Measurements from ENCODE around the gene PIP4K2A.

Gene PIP4K2A

DNA sequence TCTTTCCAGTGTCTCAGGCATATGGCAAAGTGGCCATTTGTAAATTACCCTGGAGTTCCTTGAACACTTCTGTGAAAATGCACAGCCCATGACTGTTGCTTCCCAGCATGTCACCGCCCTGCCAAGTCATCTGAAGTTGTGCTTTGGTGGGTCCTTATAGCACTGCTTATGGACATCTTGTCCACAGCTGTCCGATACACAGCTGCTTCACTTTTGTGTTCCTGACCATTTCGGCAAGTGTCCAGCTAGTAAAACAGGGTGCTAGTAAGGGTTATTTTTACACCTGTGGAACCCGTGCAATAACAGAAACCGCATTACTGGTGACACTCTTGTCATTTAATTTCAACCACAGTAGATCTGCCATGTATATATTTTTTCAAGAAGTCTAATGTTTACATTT is 29.7 kb downstream of the PIP4K2A start:
- no peak overlapping the region for H3K4me3 ChIP-seq (ENCODE audit: insufficient read length, low read depth)
- H3K9ac ChIP-seq (ENCODE audit: insufficient read length, low read depth) = no peak overlapping the region
- no peaks in the 10 kb centered on the region for H3K27me3 ChIP-seq (ENCODE audit: insufficient read depth, insufficient read length)
- H3K9me3 ChIP-seq (ENCODE audit: insufficient read depth, low read length) = no peaks in the 10 kb centered on the region
- no peak for DNase-seq (ENCODE audit: low read depth, low spot score)
- TF ChIP-seq YY1 (IDR thresholded peaks at IDR 0.05; ENCODE audit: insufficient read depth, insufficient read length) (no peak), ZNF274 (IDR thresholded peaks at IDR 0.05; ENCODE audit: low read depth, low read length) (no peak), SUZ12 (IDR thresholded peaks at IDR 0.05; ENCODE audit: extremely low read depth, insufficient read depth, insufficient read length) (no peak)
- H3K4me1 ChIP-seq (ENCODE audit: insufficient read depth, insufficient read length) = peaks cover 2% of the 10 kb centered on the region
- H3K36me3 ChIP-seq (ENCODE audit: insufficient read depth, insufficient read length, low read length) = no peaks in the 10 kb centered on the region

DNA sequence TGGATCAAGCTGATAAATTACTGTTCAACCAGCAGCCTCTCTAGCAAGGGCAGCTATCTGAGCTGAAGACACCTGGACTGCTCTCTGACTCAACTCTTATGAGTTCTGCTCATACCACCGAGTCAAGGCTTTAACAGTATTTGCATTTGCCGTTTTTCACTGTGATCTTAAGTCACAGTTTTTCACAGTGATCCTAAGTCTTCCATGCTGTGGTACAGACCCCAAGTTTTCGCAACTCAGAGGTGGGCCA is 31.3 kb downstream of the PIP4K2A start:
- no peak overlapping the region for H3K4me3 ChIP-seq (ENCODE audit: insufficient read length, low read depth)
- H3K27me3 ChIP-seq (ENCODE audit: insufficient read depth, insufficient read length) = no peaks in the 10 kb centered on the region
- TF ChIP-seq ZNF274 (IDR thresholded peaks at IDR 0.05; ENCODE audit: low read depth, low read length) (no peak), YY1 (IDR thresholded peaks at IDR 0.05; ENCODE audit: insufficient read depth, insufficient read length) (no peak), SUZ12 (IDR thresholded peaks at IDR 0.05; ENCODE audit: extremely low read depth, insufficient read depth, insufficient read length) (no peak)
- H3K9ac ChIP-seq (ENCODE audit: insufficient read length, low read depth) = no peak overlapping the region
- H3K9me3 ChIP-seq (ENCODE audit: insufficient read depth, low read length) = no peaks in the 10 kb centered on the region
- H3K36me3 ChIP-seq (ENCODE audit: insufficient read depth, insufficient read length, low read length) = no peaks in the 10 kb centered on the region
- peaks cover 2% of the 10 kb centered on the region for H3K4me1 ChIP-seq (ENCODE audit: insufficient read depth, insufficient read length)
- DNase-seq (ENCODE audit: low read depth, low spot score) = no peak

DNA sequence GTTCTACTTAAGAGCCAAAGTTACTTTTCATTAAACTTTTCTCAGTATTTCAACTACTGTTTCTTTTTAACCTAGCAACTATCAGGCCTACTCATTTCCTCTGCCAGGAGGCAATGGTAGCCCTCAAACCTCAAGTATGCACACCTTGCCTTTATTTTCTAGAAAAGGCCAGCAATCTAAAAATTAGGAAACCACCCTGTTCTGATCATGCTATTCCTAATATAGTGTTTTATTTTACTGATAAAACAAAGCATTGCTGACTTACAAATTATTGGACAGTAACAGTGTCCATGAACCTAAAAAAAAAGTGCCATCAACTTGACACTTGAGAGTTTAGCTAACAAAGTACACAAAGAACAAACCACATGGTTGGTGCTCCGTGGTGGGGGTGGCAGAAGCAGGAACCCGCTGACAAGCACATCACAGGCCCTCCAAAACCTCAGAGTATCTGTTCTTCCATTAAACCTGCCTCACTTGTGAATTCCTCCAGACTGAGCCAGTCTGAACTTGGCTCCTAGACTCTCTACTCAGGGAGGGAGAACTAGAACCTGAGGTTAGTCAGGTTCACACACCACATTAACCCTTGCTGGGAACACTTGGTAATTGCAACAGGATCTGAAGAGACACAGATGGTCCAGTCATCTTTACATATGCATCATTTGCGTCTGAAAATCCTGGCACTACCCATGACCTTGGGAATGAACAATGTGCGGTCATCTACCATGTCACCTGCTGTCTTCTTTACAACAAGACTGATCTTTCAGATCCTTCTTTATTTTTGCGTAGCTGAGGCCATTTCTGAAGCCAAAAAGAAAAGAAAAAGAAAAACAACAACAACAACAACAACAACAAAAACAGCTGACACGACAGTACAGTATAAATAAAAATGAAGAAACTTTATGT is 31.9 kb downstream of the PIP4K2A start:
- H3K9me3 ChIP-seq (ENCODE audit: insufficient read depth, low read length) = no peaks in the 10 kb centered on the region

DNA sequence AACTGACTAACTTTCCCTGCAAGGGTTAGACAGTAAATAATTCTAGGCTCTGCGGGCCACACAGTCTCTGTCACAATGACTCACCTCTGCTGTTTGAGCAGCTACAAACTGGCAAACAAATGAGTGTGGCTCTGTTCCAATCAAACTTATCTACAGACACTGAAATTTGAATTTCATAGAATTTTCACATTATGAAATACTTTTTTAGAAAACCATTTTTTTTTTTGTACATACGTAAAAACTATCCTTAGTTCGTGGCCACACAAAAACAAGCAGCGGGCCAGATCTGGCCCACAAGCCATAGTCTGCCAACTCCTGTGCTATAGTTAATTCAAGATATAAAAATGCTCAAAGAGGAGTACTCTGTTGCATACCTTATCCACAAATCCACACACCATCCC is 32.6 kb downstream of the PIP4K2A start:
- H3K4me1 ChIP-seq (ENCODE audit: insufficient read depth, insufficient read length) = peaks cover 2% of the 10 kb centered on the region
- TF ChIP-seq ZNF274 (IDR thresholded peaks at IDR 0.05; ENCODE audit: low read depth, low read length) (no peak), SUZ12 (IDR thresholded peaks at IDR 0.05; ENCODE audit: extremely low read depth, insufficient read depth, insufficient read length) (no peak), YY1 (IDR thresholded peaks at IDR 0.05; ENCODE audit: insufficient read depth, insufficient read length) (no peak)

More for the DNA sequence above, 31.9 kb downstream of the PIP4K2A start:
- Histone ChIP-seq H3K9ac (ENCODE audit: insufficient read length, low read depth) (no peak overlapping the region), H3K36me3 (ENCODE audit: insufficient read depth, insufficient read length, low read length) (no peaks in the 10 kb centered on the region), H3K4me3 (ENCODE audit: insufficient read length, low read depth) (no peak overlapping the region), H3K4me1 (ENCODE audit: insufficient read depth, insufficient read length) (peaks cover 2% of the 10 kb centered on the region), H3K27me3 (ENCODE audit: insufficient read depth, insufficient read length) (no peaks in the 10 kb centered on the region)
- TF ChIP-seq SUZ12 (IDR thresholded peaks at IDR 0.05; ENCODE audit: extremely low read depth, insufficient read depth, insufficient read length) (no peak), ZNF274 (IDR thresholded peaks at IDR 0.05; ENCODE audit: low read depth, low read length) (no peak), YY1 (IDR thresholded peaks at IDR 0.05; ENCODE audit: insufficient read depth, insufficient read length) (no peak)
- no peak for DNase-seq (ENCODE audit: low read depth, low spot score)

DNA sequence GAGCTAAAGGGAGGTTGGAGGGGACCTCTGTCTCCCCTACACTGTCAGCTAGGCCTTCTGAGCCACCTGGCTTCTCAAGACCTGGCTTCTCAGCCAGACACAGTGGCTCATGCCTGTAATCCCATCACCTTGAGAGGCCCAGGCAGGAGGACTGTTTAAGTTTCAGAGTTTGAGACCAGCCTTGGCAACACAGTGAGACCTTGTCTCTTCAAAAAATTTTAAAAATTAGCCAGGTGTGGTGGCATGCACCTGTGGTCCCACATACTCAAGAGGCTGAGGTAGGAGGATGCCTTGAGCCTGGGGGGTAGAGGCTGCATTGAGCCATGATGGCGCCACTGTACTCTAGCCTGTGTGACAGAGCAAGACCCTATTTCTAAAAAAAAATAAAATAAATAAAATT is 33.1 kb downstream of the PIP4K2A start:
- no peak overlapping the region for H3K9ac ChIP-seq (ENCODE audit: insufficient read length, low read depth)
- H3K36me3 ChIP-seq (ENCODE audit: insufficient read depth, insufficient read length, low read length) = no peaks in the 10 kb centered on the region
- no peaks in the 10 kb centered on the region for H3K27me3 ChIP-seq (ENCODE audit: insufficient read depth, insufficient read length)
- TF ChIP-seq SUZ12 (IDR thresholded peaks at IDR 0.05; ENCODE audit: extremely low read depth, insufficient read depth, insufficient read length) = no peak
- no peak for TF ChIP-seq YY1 (IDR thresholded peaks at IDR 0.05; ENCODE audit: insufficient read depth, insufficient read length)
- TF ChIP-seq ZNF274 (IDR thresholded peaks at IDR 0.05; ENCODE audit: low read depth, low read length) = no peak
- H3K4me1 ChIP-seq (ENCODE audit: insufficient read depth, insufficient read length) = peaks cover 2% of the 10 kb centered on the region
- no peaks in the 10 kb centered on the region for H3K9me3 ChIP-seq (ENCODE audit: insufficient read depth, low read length)
- DNase-seq (ENCODE audit: low read depth, low spot score) = no peak
- no peak overlapping the region for H3K4me3 ChIP-seq (ENCODE audit: insufficient read length, low read depth)

More for the DNA sequence above, 32.6 kb downstream of the PIP4K2A start:
- no peaks in the 10 kb centered on the region for H3K9me3 ChIP-seq (ENCODE audit: insufficient read depth, low read length)
- H3K9ac ChIP-seq (ENCODE audit: insufficient read length, low read depth) = no peak overlapping the region
- no peaks in the 10 kb centered on the region for H3K27me3 ChIP-seq (ENCODE audit: insufficient read depth, insufficient read length)
- H3K36me3 ChIP-seq (ENCODE audit: insufficient read depth, insufficient read length, low read length) = no peaks in the 10 kb centered on the region
- no peak for DNase-seq (ENCODE audit: low read depth, low spot score)
- H3K4me3 ChIP-seq (ENCODE audit: insufficient read length, low read depth) = no peak overlapping the region

DNA sequence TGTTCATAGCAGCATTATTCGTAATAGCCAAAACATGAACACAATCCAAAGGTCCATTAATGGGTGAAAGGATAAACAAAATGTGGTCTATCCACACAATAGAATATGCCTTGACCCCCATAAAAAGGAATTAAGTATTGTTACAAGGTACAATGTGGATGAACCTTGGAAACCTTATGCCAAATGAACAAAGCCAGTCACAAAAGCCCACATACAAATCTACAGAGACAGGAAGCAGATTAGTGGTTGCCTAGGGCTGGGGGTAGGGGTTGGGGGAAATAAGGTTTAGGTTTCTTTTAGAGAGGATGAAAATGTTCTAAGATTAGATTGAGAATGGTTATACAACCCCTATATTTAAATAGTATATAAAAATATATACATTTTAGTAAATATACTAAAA is 34.8 kb downstream of the PIP4K2A start:
- Histone ChIP-seq H3K9me3 (ENCODE audit: insufficient read depth, low read length) (no peaks in the 10 kb centered on the region), H3K36me3 (ENCODE audit: insufficient read depth, insufficient read length, low read length) (no peaks in the 10 kb centered on the region), H3K9ac (ENCODE audit: insufficient read length, low read depth) (no peak overlapping the region), H3K27me3 (ENCODE audit: insufficient read depth, insufficient read length) (no peaks in the 10 kb centered on the region), H3K4me3 (ENCODE audit: insufficient read length, low read depth) (no peak overlapping the region), H3K4me1 (ENCODE audit: insufficient read depth, insufficient read length) (peaks cover 2% of the 10 kb centered on the region)
- TF ChIP-seq SUZ12 (IDR thresholded peaks at IDR 0.05; ENCODE audit: extremely low read depth, insufficient read depth, insufficient read length) (no peak), ZNF274 (IDR thresholded peaks at IDR 0.05; ENCODE audit: low read depth, low read length) (no peak), YY1 (IDR thresholded peaks at IDR 0.05; ENCODE audit: insufficient read depth, insufficient read length) (no peak)
- no peak for DNase-seq (ENCODE audit: low read depth, low spot score)

DNA sequence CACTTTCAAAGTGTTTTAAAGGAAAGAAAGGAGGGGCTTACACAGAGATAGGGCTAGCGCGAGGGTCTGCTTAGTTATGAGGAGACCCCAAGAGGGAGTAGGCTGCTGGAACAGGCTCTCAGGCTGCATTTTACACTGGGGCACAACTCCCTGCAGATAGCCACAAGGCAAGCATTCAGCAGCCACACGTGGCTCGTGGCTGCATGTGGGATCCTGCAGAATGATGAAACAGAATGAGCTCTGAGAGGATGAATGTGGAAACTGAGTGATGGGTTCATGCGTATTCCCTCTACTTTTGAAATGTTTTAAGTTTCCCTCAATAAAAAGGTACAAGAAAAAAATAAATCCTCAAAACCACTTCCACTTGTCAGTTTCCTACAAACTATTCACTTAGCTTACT is 37.0 kb downstream of the PIP4K2A start:
- H3K4me3 ChIP-seq (ENCODE audit: insufficient read length, low read depth) = no peak overlapping the region
- TF ChIP-seq ZNF274 (IDR thresholded peaks at IDR 0.05; ENCODE audit: low read depth, low read length) (no peak), YY1 (IDR thresholded peaks at IDR 0.05; ENCODE audit: insufficient read depth, insufficient read length) (no peak), SUZ12 (IDR thresholded peaks at IDR 0.05; ENCODE audit: extremely low read depth, insufficient read depth, insufficient read length) (no peak)
- DNase-seq (ENCODE audit: low read depth, low spot score) = no peak
- H3K36me3 ChIP-seq (ENCODE audit: insufficient read depth, insufficient read length, low read length) = no peaks in the 10 kb centered on the region
- no peaks in the 10 kb centered on the region for H3K27me3 ChIP-seq (ENCODE audit: insufficient read depth, insufficient read length)
- H3K9ac ChIP-seq (ENCODE audit: insufficient read length, low read depth) = no peak overlapping the region
- no peaks in the 10 kb centered on the region for H3K9me3 ChIP-seq (ENCODE audit: insufficient read depth, low read length)
- no peaks in the 10 kb centered on the region for H3K4me1 ChIP-seq (ENCODE audit: insufficient read depth, insufficient read length)
